SH-SY5Y (cell line): Measurements from ENCODE around the gene TLR9.

Experiments
- GATA2 ChIP-seq: IDR thresholded peaks from 2 replicates; pipeline ENCODE4 v1.6.1; 2011; ENCODE audit warnings: mild to moderate bottlenecking, low read depth, low read length
- GATA3 ChIP-seq: IDR thresholded peaks from 2 replicates; pipeline ENCODE4 v1.6.1; 2011; ENCODE audit warnings: low read depth, mild to moderate bottlenecking, low read length, moderate library complexity

DNA sequence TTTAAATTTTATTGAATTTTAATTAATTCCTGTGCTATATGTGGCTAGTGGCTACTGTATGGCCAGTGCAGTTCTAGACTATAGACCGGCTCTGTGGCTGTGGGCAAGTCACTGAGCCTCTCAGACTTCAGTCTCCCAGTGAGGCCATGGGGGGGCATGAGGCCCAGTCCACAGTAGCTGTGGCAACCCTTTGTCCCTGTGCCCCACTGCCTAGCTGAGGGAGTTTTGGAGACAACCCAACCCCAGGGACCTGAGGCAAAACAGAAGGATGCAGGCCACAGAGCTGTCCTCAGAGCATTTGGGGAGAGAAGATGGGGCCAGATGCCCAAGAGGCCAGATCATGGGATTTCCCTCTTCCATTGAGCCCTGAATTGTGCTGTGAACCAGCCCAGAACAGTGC lies 52.3 kb downstream of the TLR9 start:
- TF ChIP-seq GATA2 (no peak), GATA3 (no peak)
